Keratinocyte (primary cell): ENCODE data around the gene CWF19L1. TPM values are rescaled to one million over a fixed set of nuclear protein-coding genes. Genes with fewer than 3 reads are reported as not detected.

Source experiments
- DNase-seq: peaks from one replicate; pipeline ENCODE4 v3.0.0-alpha.2; 2011; ENCODE audit warnings: low read depth, missing footprints, low spot score
- FAIRE-seq: peaks from 2 replicates; lab custom pipeline; 2011; peaks lifted over from hg19 to GRCh38; lab: Jason Lieb, UNC
- H2AFZ ChIP-seq: 2 replicates; pipeline ENCODE4 v1.6.0; 2012; ENCODE audit warnings: low read length, control low read depth, inconsistent platforms; ENCODE audit not compliant: control insufficient read depth
- H3K27ac ChIP-seq: 2 replicates; pipeline ENCODE4 v1.5.1; 2011; ENCODE audit warnings: low read length; ENCODE audit not compliant: control insufficient read depth, insufficient read depth
- H3K27me3 ChIP-seq: 3 replicates; pipeline ENCODE4 v1.6.0; 2011; ENCODE audit warnings: low read length; ENCODE audit not compliant: control insufficient read depth, insufficient read depth; ENCODE audit errors: extremely low read depth
- H3K36me3 ChIP-seq, 2 experiments: 2 replicates in 1 of 2; 3 replicates in 1 of 2; pipeline ENCODE4 v1.5.1; 2011; ENCODE audit warnings: low read length in 2 of 2, mild to moderate bottlenecking in 1 of 2; ENCODE audit not compliant: control insufficient read depth in 2 of 2, insufficient read depth in 2 of 2; ENCODE audit errors: extremely low read depth in 1 of 2
- H3K4me1 ChIP-seq: 3 replicates; pipeline ENCODE4 v1.5.1; 2011; ENCODE audit warnings: low read length; ENCODE audit not compliant: control insufficient read depth, insufficient read depth; ENCODE audit errors: extremely low read depth
- H3K4me2 ChIP-seq: 3 replicates; pipeline ENCODE4 v1.6.0; 2011; ENCODE audit warnings: low read depth, low read length; ENCODE audit not compliant: control insufficient read depth, insufficient read depth; ENCODE audit errors: extremely low read depth
- H3K4me3 ChIP-seq, 3 experiments: fragments of 200-600 bp in 1 of 3; sonication (generic) in 1 of 3; 2 replicates in 2 of 3; 3 replicates in 1 of 3; pipeline ENCODE4 v1.5.1; 2011 to 2016; ENCODE audit warnings: low read length in 3 of 3, mild to moderate bottlenecking in 3 of 3, control low read depth in 2 of 3, inconsistent platforms in 1 of 3, low read depth in 1 of 3, mixed read lengths in 1 of 3, mixed run types in 1 of 3, moderate library complexity in 1 of 3; ENCODE audit not compliant: control insufficient read depth in 2 of 3, insufficient read depth in 2 of 3; ENCODE audit errors: extremely low read depth in 1 of 3
- H3K79me2 ChIP-seq: 2 replicates; pipeline ENCODE4 v1.6.0; 2012; ENCODE audit warnings: low read length; ENCODE audit not compliant: control insufficient read depth, insufficient read depth
- H3K9ac ChIP-seq: 3 replicates; pipeline ENCODE4 v1.6.0; 2011; ENCODE audit warnings: low read length; ENCODE audit not compliant: control insufficient read depth, insufficient read depth; ENCODE audit errors: extremely low read depth
- H3K9me1 ChIP-seq: 3 replicates; pipeline ENCODE4 v1.6.0; 2011; ENCODE audit warnings: low read length; ENCODE audit not compliant: control insufficient read depth, insufficient read depth; ENCODE audit errors: extremely low read depth
- H3K9me3 ChIP-seq: 2 replicates; pipeline ENCODE4 v1.5.1; 2012; ENCODE audit warnings: low read depth, low read length; ENCODE audit not compliant: control insufficient read depth
- H4K20me1 ChIP-seq: 3 replicates; pipeline ENCODE4 v1.6.0; 2011; ENCODE audit warnings: low read length; ENCODE audit not compliant: control insufficient read depth, insufficient read depth; ENCODE audit errors: extremely low read depth
- CTCF ChIP-seq, 3 experiments: IDR thresholded peaks in 1 of 3; conservative IDR thresholded peaks in 1 of 3; optimal IDR thresholded peaks in 1 of 3; 2 replicates in 2 of 3; 3 replicates in 1 of 3; pipeline versions ENCODE3 to v1.5.1; 2011; ENCODE audit warnings: low read length in 3 of 3, mild to moderate bottlenecking in 3 of 3, moderate library complexity in 2 of 3, control low read depth in 1 of 3, inconsistent platforms in 1 of 3; ENCODE audit not compliant: insufficient read depth in 2 of 3; ENCODE audit errors: extremely low read depth in 1 of 3
- EZH2 ChIP-seq: IDR thresholded peaks from one replicate; pipeline ENCODE4 v1.6.1; 2012; ENCODE audit warnings: inconsistent platforms, mild to moderate bottlenecking, low read length, moderate library complexity
- dilution Hi-C: fragments of 300-500 bp; cut with MboI; formaldehyde crosslinking; loops from one replicate; pipeline ENCODE4 v1.7.0; 2020; ENCODE audit warnings: low sequenced_read_pairs; ENCODE audit not compliant: extremely low pct_ligation_motif_present
- polyA plus RNA-seq, 5 experiments: library from polyadenylated mRNA; depleted of rRNA in 3 of 5; stranded (reverse) in 3 of 5; stranded (forward) in 1 of 5; unstranded in 1 of 5; fragments of >200 nt; gene quantifications; 1 replicate in 1 of 5; 2 replicates in 3 of 5; 3 replicates in 1 of 5; pipeline versions ENCODE4 v1.2.1 to v1.2.3, GENCODE V29; 2011 to 2012; ENCODE audit warnings: missing spikeins in 2 of 5, low read depth in 1 of 5, low replicate concordance in 1 of 5

The CWF19L1 gene
- polyA plus RNA-seq, 1 donor (not counting 4 experiments of a cell fraction or from before 2014, with no cell fraction given), result 20.2 TPM

GRCh38 chr10:100216006-100216405 is 51.4 kb downstream of the CWF19L1 start:
- no peak for DNase-seq
- peaks cover 8 to 14% of the 10 kb centered on the region in 2 experiments for H3K36me3 ChIP-seq
- H3K4me1 ChIP-seq, result no peaks in the 10 kb centered on the region
- no peaks in the 10 kb centered on the region for H3K27me3 ChIP-seq
- FAIRE-seq, result peak; percentile 53
- H4K20me1 ChIP-seq, result no peaks in the 10 kb centered on the region
- no peak overlapping the region for H3K27ac ChIP-seq
- dilution Hi-C loops, result no loop called here
- no peak for TF ChIP-seq EZH2
- no peak for TF ChIP-seq CTCF (optimal IDR thresholded peaks at IDR 0.05 in 1 of 3, IDR thresholded peaks at IDR 0.05 in 1 of 3, conservative IDR thresholded peaks at IDR 0.05 in 1 of 3; ENCODE audit: extremely low read depth in 1 of 3, insufficient read depth in 2 of 3, low read length in 3 of 3)
- H3K4me3 ChIP-seq, result no peak overlapping the region
- no peaks in the 10 kb centered on the region for H3K9me1 ChIP-seq
- no peak overlapping the region for H2AFZ ChIP-seq
- no peaks in the 10 kb centered on the region for H3K79me2 ChIP-seq
- H3K4me2 ChIP-seq, result no peak overlapping the region
- no peaks in the 10 kb centered on the region for H3K9me3 ChIP-seq
- no peak overlapping the region for H3K9ac ChIP-seq

- TF ChIP-seq EZH2 (no peak), CTCF (optimal IDR thresholded peaks at IDR 0.05 in 1 of 3, IDR thresholded peaks at IDR 0.05 in 1 of 3, conservative IDR thresholded peaks at IDR 0.05 in 1 of 3; ENCODE audit: extremely low read depth in 1 of 3, insufficient read depth in 2 of 3, low read length in 3 of 3) (no peak)
- FAIRE-seq, result no peak
Measured at GRCh38 chr10:100209303-100209702, 58.1 kb downstream of the CWF19L1 start.

More at GRCh38 chr10:100209303-100209702, 58.1 kb downstream of the CWF19L1 start:
- Histone ChIP-seq H2AFZ (no peak overlapping the region), H3K4me3 (no peak overlapping the region), H3K9me3 (no peaks in the 10 kb centered on the region), H3K27me3 (no peaks in the 10 kb centered on the region), H3K36me3 (peaks cover 2 to 9% of the 10 kb centered on the region in 2 experiments), H3K9me1 (no peaks in the 10 kb centered on the region), H3K27ac (no peak overlapping the region), H3K4me1 (no peaks in the 10 kb centered on the region), H3K4me2 (no peak overlapping the region), H3K9ac (no peak overlapping the region), H4K20me1 (no peaks in the 10 kb centered on the region), H3K79me2 (no peaks in the 10 kb centered on the region)
- dilution Hi-C loops, result no loop called here
- no peak for DNase-seq
